GM19025 (cell line): Measurements from ENCODE around the gene ZKSCAN5.
"Not testable (repeated sequence)": the region's sequence is repeated elsewhere in the genome, so short reads cannot be mapped to it uniquely, and the experiment has no call there.

Source experiments
- ATAC-seq: cut with Tn5 transposase; IDR thresholded peaks from one replicate; pipeline ENCODE4 v1.9.1; 2021; ENCODE audit warnings: mild to moderate bottlenecking, low read depth, moderate library complexity; ENCODE audit not compliant: unreplicated experiment

The ZKSCAN5 gene

GRCh38 chr7:99579956-99580777 is 75.7 kb downstream of the ZKSCAN5 start:
- ATAC-seq = no peak

GRCh38 chr7:99580778-99581332 is 76.4 kb downstream of the ZKSCAN5 start:
- ATAC-seq = not testable (repeated sequence)
